Fibroblast of mammary gland (primary cell): ENCODE results near the gene P2RX4.

Experiments used
- DNase-seq: peaks from one replicate; pipeline ENCODE4 v3.0.0-alpha.2; 2010; ENCODE audit warnings: low read depth
- H3K4me3 ChIP-seq: 2 replicates; pipeline ENCODE4 v1.5.1; 2011; ENCODE audit warnings: low read depth, mild to moderate bottlenecking, low read length, moderate library complexity; ENCODE audit not compliant: control insufficient read depth
- CTCF ChIP-seq: conservative IDR thresholded peaks from 2 replicates; pipeline ENCODE4 v1.5.1; 2011; ENCODE audit warnings: low read depth, low read length, inconsistent platforms; ENCODE audit not compliant: control insufficient read depth, insufficient read depth

The P2RX4 gene

DNA sequence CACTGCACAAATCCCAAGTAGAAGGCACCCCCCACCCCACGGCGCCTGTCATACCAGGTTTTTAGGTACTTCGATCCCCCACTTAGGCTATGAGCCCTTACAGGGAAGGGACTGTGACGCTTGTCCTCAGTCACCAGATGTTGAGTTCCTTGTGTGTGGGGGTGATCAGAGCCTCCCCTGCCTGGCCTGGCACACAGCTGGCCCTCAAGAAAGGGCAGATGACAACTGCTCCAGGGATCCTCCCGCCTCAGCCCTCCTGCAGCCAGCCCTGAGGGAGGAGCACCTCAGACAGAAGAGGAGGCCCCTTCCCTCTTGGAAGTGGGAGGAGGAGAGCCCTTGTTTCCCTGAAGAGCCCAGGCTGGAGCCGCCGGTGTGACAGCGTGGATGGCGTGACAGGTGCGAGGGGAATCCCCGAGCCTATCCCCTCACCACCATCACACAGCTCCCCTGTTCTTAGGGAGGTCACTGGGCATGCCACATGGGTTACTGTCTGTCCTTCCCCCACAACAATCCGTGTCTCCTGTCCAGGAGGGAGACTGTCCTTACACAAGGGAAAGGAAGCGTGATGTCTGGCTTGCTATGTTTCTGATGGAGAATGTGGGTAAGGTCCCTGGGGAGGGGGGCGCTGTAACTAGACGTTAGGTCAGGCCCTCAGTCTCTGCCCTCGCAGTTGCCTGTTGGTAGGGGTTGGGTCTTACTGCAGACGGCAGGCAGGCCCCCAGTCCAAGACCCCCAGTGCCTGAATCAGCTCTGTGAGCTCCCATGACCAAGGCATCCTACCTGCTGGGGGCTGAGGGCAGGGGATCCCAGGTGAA, 31.4 kb downstream of the P2RX4 start:
- no peak for DNase-seq
- H3K4me3 ChIP-seq = no peak overlapping the region

DNA sequence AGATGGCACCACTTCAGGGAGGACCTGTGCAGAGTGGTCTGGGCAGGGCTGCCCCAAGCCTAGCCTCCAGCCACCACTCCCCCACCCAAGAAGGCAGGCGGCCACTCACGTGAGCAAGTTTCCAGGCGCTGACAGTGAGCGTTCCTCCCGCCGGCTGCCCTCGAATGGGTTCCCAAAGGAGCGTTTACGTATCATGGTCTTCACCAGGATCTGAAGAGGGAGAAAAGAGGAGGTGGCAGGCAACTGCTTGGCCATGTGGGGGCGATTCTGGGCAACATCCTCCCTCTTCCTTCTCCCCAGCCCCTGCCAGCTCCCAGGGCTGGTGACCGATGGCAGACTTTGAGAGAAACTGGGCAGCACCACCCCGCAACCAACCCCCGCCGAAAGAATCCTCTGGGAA, 35.1 kb downstream of the P2RX4 start:
- TF ChIP-seq CTCF = no peak
- no peak overlapping the region for H3K4me3 ChIP-seq
- no peak for DNase-seq

More for the DNA sequence above, 31.4 kb downstream of the P2RX4 start:
- TF ChIP-seq CTCF = no peak

DNA sequence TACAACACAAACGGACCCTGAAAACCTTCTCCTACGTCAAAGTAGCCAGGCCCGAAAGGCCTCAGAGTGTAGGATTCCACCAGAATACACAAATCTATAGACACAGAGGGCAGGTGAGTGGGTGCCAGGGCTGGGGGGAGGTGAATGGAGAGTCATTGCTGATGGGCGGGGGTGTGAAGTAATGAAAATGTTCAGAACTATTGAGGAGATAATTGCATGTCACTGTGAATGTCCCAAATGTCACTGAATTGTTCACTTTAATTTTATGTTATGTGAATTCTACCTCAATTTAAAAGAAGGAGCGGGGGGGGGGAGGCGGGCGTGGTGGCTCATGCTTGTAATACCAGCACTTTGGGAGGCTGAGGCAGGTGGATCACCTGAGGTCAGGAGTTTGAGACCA, 36.0 kb downstream of the P2RX4 start:
- no peak for TF ChIP-seq CTCF
- DNase-seq = no peak
- no peak overlapping the region for H3K4me3 ChIP-seq

DNA sequence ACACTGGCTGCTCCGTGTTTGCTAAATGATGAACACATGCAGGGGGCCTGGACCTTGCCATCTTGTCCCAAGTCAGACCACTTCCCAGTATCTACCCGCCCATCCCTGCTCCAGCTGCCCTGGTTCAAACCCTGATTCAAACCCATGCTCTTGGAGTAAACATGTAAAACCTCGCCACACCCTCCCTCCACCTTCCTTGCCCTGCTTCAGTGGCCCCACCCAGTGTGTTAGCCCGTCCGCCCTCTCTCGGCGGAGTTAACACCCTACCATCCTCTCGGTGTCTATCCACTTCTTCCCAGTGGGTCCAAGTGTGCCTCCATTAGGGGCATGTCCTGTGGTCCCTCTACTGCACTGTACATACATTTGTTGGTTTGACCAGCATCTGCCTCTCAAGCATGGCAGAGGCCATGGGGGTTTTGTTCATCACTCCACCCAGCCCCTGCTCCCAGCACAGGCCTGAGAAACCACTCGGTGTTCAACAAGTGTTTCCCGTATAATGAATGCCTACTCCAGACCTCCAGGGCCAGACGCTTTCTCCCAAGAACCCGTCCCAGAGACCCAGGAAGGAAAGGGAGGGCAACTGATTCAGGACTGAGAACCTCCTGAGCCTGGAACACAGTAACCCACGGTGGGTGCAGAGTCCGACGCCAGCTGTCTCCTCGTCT, 37.1 kb downstream of the P2RX4 start:
- H3K4me3 ChIP-seq = no peak overlapping the region
- TF ChIP-seq CTCF = no peak
- no peak for DNase-seq

GRCh38 chr12:121248622-121249021, 38.7 kb downstream of the P2RX4 start:
- H3K4me3 ChIP-seq = no peak overlapping the region
- no peak for TF ChIP-seq CTCF

GRCh38 chr12:121250359-121250758, 40.4 kb downstream of the P2RX4 start:
- no peak for DNase-seq
- H3K4me3 ChIP-seq = no peak overlapping the region
- TF ChIP-seq CTCF = no peak

More at GRCh38 chr12:121248622-121249021, 38.7 kb downstream of the P2RX4 start:
- DNase-seq = no peak
